NCI-H2196 treated with DMSO at 0.1 percent for 48 hours (cell line): ENCODE data around the gene NRXN2.

Source experiments
- DNase-seq: peaks from one replicate; lab custom pipeline; 2025; ENCODE audit not compliant: unreplicated experiment; lab: John Stamatoyannopoulos, UW

Gene NRXN2

GRCh38 chr11:64722141-64723065, 594 bp downstream of the NRXN2 start:
- DNase-seq: no peak

DNA sequence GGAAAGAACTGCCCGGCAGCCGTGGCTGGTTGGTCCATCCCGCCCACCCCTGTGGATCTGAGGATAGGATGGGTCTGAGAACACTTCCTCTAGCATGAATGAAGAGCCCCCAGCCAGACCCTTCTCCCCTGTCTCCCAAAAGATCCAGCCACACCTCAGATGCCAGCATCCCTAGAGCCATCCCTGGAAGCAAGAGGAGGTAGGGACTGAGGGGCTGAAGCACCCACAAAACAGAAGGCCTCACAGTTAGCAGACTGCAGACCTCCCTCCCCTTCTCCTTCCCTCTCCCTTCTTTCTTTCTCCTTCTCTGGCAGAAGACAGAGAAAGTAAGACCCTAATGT, 1.7 kb downstream of the NRXN2 start:
- no peak for DNase-seq

GRCh38 chr11:64720640-64721358, 2.2 kb downstream of the NRXN2 start:
- no peak for DNase-seq

DNA sequence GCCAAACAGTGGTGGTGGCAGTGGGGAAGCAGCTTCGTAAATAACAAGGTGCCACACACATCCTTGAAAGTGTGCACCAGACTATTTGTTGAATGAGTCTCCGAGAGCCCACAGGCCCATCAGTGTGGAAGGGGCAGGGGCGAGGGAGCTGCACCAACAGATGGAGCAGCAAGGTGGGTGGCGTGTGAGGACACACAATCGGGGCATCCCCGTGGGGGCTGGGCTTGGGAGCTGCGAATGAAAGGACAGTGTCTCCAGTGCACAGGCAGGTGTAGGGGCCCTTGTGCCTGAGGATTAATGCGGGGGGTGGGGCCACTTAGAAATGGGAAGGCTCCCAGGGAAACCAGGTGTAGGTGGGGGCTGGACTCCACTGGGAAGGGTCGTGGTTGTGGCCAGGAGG, 2.8 kb downstream of the NRXN2 start:
- no peak for DNase-seq

DNA sequence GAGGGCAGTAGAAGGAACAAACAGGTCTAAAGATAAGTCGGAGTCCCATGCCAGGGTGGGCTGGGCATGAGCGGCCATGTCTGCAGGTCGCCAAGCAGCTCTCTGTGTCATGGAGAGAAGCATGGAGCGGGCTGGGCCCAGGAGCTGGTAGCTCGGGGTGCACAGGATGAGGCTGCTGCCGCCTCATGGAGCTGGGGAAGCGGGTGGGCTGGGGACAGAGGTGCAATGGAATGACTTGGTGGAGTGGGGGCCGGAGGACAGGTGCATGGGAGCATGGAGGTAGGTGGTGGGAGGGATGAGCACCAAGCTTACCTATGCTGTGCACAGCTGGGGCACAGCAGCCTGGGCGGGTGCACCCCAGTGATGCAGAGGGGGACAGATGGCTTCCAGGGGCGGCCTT, 3.6 kb downstream of the NRXN2 start:
- DNase-seq: no peak

DNA sequence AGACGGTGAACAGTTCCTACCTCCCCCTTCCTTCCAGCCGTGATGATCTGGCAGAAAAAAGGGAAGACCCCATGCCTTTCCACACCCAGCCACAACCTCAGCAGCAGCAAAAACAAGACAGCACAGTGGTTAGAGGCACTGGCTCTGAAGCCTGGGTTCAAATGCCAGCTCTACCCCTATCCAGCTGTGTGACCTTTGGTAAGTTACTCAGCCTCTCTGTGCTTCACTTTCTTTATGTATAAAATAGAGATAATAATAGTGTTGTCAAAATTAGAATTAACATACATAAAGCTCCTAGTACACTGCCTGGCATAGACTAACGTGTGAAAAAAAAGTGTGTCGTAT, 4.2 kb downstream of the NRXN2 start:
- no peak for DNase-seq

GRCh38 chr11:64718084-64718779, 4.8 kb downstream of the NRXN2 start:
- no peak for DNase-seq

DNA sequence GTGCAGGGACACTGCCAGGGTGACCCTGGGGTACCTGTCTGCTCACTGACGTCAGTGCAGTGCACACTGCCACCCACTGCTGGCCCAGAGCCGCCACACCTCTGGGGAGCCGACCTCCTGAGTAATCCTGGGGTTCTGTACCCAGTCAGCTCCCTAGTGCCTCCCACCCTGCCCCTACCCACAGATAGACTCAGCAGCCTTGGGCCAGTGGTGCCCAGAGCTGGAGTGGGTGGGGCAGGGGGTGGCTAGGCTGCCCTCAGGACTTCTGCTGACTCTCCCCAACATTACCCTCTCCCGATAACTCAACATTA, 5.8 kb downstream of the NRXN2 start:
- no peak for DNase-seq

GRCh38 chr11:64716473-64717267, 6.3 kb downstream of the NRXN2 start:
- DNase-seq: no peak

DNA sequence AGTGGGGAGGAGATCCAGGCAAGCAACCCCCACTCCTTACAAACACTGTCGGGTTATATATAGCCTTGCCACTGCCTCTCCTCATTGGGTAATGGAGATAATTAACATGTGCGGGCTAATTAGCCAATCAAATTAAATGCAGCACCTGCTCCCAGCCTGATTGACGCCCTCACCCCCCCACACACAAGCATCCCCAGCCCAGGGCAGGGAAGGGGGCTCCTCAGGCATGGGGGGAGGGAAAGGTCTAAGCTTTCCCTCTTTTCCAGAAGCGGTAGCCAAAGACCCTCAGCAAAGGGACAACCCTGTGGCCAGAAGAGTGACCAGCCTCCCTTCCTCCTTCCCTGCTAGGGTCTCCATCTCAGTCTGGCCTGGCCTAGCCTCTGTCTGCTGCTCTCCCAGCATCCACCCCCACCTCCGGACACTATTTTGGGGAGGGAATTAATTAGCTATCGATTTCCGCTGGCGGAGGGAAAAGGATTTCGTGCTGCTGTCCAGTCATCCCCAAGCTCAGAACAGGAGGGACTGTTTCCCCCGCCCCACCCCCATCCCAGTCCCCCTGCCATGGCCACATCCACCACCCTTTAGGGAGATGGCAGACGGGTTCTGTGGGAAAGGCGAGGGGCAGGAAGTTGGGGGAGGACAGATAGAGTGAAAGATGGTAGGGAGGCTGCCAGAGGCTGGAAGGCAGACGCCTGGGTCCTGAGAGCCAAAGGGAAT, 7.1 kb downstream of the NRXN2 start:
- no peak for DNase-seq

- no peak for DNase-seq
Measured at GRCh38 chr11:64715110-64715509, 7.9 kb downstream of the NRXN2 start.

DNA sequence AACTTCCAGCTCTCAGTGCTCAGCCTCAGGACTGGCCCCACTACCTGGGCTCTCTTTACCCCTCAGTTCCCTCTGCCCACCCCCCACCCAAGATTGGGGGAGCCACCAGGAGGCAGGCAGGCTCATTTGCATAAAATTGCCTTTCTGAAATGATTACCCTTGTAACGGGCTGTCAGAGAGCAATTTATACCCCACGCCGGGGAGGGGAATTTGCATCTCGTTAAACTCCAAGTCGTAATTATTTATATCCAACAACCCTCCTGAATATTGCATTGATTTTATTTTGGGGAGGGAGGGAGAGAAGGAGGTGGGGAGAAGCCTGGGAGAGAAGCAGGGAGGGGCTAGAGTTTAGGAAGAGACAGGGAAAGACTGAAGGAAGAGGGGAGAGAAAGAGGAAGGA, 8.3 kb downstream of the NRXN2 start:
- no peak for DNase-seq

DNA sequence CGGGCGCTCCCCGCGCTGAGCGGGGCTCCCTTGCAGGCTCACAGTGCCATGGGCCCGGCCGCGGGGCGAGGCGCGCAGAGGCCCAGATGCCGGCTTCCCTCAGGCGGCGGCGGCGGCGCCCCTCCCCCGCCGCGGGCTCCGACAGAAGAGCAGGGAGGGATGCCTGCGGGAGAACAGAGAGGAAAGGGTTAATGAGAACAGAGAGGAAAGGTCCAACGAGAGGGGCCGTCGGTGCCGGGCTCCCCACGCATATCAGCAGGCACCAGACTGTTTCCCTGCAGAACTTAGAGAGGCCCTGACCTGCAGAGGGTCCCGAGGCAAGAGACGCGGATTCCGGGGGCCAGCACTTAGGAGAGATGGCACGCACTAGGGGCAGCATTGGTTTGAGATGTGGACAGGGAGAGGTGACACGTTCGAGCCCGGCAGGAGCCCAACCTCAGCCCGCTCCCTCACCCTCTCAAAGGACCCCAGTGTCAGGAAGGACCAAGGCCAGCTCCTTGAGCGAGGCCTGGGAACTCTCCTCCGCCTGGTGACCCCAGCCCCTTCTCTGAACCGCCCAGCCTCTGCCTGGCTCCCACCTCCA, 9.1 kb downstream of the NRXN2 start:
- no peak for DNase-seq

GRCh38 chr11:64713016-64713707, 9.8 kb downstream of the NRXN2 start:
- DNase-seq: no peak

GRCh38 chr11:64712430-64713015, 10.5 kb downstream of the NRXN2 start:
- DNase-seq: no peak

DNA sequence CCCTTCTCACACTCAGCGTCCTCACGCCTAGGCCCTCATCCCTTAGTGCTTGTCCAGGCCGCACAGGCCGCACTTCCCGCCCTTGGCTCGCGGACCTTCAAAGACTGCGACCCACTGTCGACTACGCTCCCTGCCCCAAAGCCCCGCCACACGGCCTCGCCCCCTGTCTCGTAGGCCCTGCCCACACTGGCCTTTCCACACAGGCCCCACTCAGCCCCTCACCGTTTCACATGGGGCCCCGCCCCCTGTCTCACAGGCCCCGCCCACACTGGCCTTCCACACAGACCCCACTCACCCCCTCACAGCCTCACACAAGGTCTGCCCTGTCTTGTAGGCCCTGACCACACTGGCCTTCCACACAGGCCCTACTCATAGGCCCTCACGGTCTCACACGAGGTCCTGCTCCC, 11.0 kb downstream of the NRXN2 start:
- DNase-seq: no peak

DNA sequence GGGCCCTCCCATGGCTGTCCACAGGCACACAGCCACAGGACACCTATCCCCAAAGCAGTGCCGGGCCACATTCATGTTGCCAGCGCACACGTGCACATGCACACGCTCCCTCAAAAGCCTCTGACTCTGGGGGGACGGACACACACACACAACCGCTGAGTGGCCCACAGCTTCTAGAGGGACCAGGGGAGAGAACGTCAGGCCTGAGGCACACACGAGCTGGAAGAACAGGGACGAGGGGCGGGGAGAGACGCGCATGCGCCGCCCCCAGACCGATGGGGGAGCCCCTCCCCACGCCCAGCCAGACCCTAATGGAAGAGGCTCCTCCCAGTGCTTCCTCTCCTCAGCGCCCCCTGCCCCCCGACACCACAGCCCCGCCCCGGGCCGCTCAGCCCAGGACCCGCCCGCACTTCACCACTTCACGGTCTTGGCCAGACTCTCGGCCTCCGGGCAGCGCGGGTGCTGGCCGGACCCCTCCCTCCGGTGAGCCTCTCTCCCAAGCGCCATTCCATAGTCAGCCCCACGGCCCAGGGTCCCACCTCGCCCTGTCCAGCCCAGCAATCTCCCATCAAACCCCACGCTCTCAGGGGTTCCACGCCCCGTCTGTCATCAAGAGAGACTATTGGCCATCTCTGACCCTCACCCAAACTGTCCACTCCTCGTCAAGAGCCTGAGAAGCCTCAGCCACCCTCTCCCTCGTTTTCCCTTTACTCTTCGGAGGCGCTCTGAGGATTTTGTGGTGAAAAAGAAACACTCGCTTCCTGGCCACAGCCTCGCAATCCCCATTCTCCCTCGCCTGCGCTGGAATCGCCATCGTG, 11.7 kb downstream of the NRXN2 start:
- DNase-seq: no peak

- DNase-seq: no peak
Measured at GRCh38 chr11:64710418-64711137, 12.4 kb downstream of the NRXN2 start.
